ENCODE data around the gene ZFYVE16. TPM values are rescaled to one million over a fixed set of nuclear protein-coding genes. Genes with fewer than 3 reads are reported as not detected.

ZFYVE16 gene
- total RNA-seq, 4 donors from 2014 or later = 16.8 to 40.7 (median 22.8) TPM

- no peak for TF ChIP-seq EP300 (IDR thresholded peaks at IDR 0.05)
- no peak for TF ChIP-seq CTCF (IDR thresholded peaks at IDR 0.05)
- no peak for TF ChIP-seq POLR2A (IDR thresholded peaks at IDR 0.05; ENCODE audit: low read depth)
- TF ChIP-seq POLR2AphosphoS5 (IDR thresholded peaks at IDR 0.05) = no peak
- Histone ChIP-seq H3K27ac (replicated peaks in 1 of 4) (no peak overlapping the region), H3K9me3 (no peaks in the 10 kb centered on the region), H3K27me3 (no peaks in the 10 kb centered on the region), H3K4me3 (no peak overlapping the region), H3K4me1 (peaks cover 7 to 13% (median 9%) of the 10 kb centered on the region in 4 donors), H3K36me3 (no peaks in the 10 kb centered on the region)
- 84% methylated on average over 2 of the region's 2 CpGs for WGBS
- intact Hi-C loops (cut with DNase I) = loop anchor here (10.0 kb wide), 1 partner anchor 149 kb away; the partner anchor contains the start of gene SERINC5
- no peak for DNase-seq (ENCODE audit: extremely low spot score)
Measured at GRCh38 chr5:80403782-80404181, 4.1 kb upstream of the ZFYVE16 start.

GRCh38 chr5:80406980-80407734 is 707 bp upstream of the ZFYVE16 start:
- WGBS = 18% methylated on average over 31 of the region's 31 CpGs
- Histone ChIP-seq H3K4me3 (peak overlapping the region; percentile 59 to 95 (median 74)), H3K27me3 (no peaks in the 10 kb centered on the region), H3K4me1 (peaks cover 24 to 37% (median 35%) of the 10 kb centered on the region in 4 donors), H3K9me3 (no peaks in the 10 kb centered on the region), H3K36me3 (no peaks in the 10 kb centered on the region), H3K27ac (replicated peaks in 1 of 4) (peak overlapping the region; percentile 95 to 96 (median 96))
- no peak for TF ChIP-seq CTCF (IDR thresholded peaks at IDR 0.05)
- no peak for TF ChIP-seq EP300 (IDR thresholded peaks at IDR 0.05)
- no peak for TF ChIP-seq POLR2A (IDR thresholded peaks at IDR 0.05; ENCODE audit: low read depth)
- TF ChIP-seq POLR2AphosphoS5 (IDR thresholded peaks at IDR 0.05) = no peak
- DNase-seq (ENCODE audit: extremely low spot score) = no peak
- intact Hi-C loops (cut with DNase I) = loop anchor here (5.0 to 10.0 kb wide), 2 partner anchors 152 to 245 kb away; partner anchors contain the start of genes DHFR, MSH3 and SERINC5

- peak overlapping the region; percentile 95 to 96 (median 96) for H3K27ac ChIP-seq (replicated peaks in 1 of 4)
- H3K36me3 ChIP-seq = no peaks in the 10 kb centered on the region
- H3K9me3 ChIP-seq = no peaks in the 10 kb centered on the region
- intact Hi-C loops (cut with DNase I) = loop anchor here (5.0 to 10.0 kb wide), 2 partner anchors 154 to 244 kb away; partner anchors contain the start of genes DHFR, MSH3 and SERINC5
- no peaks in the 10 kb centered on the region for H3K27me3 ChIP-seq
- no peak for DNase-seq (ENCODE audit: extremely low spot score)
- no peak for TF ChIP-seq POLR2AphosphoS5 (IDR thresholded peaks at IDR 0.05)
- TF ChIP-seq EP300 (IDR thresholded peaks at IDR 0.05) = no peak
- TF ChIP-seq CTCF (IDR thresholded peaks at IDR 0.05) = peak in 1 of 3 experiments; percentile 62
- TF ChIP-seq POLR2A (IDR thresholded peaks at IDR 0.05; ENCODE audit: low read depth) = no peak
- peaks cover 24 to 37% (median 35%) of the 10 kb centered on the region in 4 donors for H3K4me1 ChIP-seq
- WGBS = 6% methylated on average over 17 of the region's 24 CpGs
- H3K4me3 ChIP-seq = peak overlapping the region; percentile 59 to 95 (median 74)
Measured at GRCh38 chr5:80408484-80409366, 861 bp downstream of the ZFYVE16 start.

- Histone ChIP-seq H3K27ac (replicated peaks in 1 of 4) (peak overlapping the region in 1 of 4 donors; percentile 10), H3K27me3 (no peaks in the 10 kb centered on the region), H3K9me3 (no peaks in the 10 kb centered on the region), H3K4me1 (peaks cover 24 to 37% (median 35%) of the 10 kb centered on the region in 4 donors), H3K4me3 (peak overlapping the region in 3 of 4 donors; percentile 70 to 95 (median 78)), H3K36me3 (no peaks in the 10 kb centered on the region)
- intact Hi-C loops (cut with DNase I) = loop anchor here (5.0 to 10.0 kb wide), 2 partner anchors 155 to 243 kb away; partner anchors contain the start of genes DHFR, MSH3 and SERINC5
- TF ChIP-seq POLR2AphosphoS5 (IDR thresholded peaks at IDR 0.05) (no peak), EP300 (IDR thresholded peaks at IDR 0.05) (no peak), POLR2A (IDR thresholded peaks at IDR 0.05; ENCODE audit: low read depth) (no peak), CTCF (IDR thresholded peaks at IDR 0.05) (no peak)
- WGBS = 46% methylated on average over 6 of the region's 6 CpGs
- DNase-seq (ENCODE audit: extremely low spot score) = no peak
Measured at GRCh38 chr5:80409367-80409966, 1.6 kb downstream of the ZFYVE16 start.
